ENCODE data around the gene GOLGA6L7.
"Not testable (repeated sequence)": the region's sequence is repeated elsewhere in the genome, so short reads cannot be mapped to it uniquely, and the experiment has no call there.

DNA sequence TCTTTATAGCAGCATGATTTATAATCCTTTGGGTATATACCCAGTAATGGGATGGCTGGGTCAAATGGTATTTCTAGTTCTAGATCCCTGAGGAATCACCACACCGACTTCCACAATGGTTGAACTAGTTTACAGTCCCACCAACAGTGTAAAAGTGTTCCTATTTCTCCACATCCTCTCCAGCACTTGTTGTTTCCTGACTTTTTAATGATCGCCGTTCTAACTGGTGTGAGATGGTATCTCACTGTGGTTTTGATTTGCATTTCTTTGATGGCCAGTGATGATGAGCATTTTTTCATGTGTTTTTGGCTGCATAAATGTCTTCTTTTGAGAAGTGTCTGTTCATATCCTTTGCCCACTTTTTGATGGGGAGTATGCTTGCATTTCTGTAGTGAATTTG is 30.3 kb downstream of the GOLGA6L7 start:
- TF ChIP-seq, protein P1, sequence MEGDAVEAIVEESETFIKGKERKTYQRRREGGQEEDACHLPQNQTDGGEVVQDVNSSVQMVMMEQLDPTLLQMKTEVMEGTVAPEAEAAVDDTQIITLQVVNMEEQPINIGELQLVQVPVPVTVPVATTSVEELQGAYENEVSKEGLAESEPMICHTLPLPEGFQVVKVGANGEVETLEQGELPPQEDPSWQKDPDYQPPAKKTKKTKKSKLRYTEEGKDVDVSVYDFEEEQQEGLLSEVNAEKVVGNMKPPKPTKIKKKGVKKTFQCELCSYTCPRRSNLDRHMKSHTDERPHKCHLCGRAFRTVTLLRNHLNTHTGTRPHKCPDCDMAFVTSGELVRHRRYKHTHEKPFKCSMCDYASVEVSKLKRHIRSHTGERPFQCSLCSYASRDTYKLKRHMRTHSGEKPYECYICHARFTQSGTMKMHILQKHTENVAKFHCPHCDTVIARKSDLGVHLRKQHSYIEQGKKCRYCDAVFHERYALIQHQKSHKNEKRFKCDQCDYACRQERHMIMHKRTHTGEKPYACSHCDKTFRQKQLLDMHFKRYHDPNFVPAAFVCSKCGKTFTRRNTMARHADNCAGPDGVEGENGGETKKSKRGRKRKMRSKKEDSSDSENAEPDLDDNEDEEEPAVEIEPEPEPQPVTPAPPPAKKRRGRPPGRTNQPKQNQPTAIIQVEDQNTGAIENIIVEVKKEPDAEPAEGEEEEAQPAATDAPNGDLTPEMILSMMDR (IDR thresholded peaks at IDR 0.05; ENCODE audit: low read depth, low read length, poor library complexity, severe bottlenecking), result not testable (repeated sequence)
- not testable (repeated sequence) for TF ChIP-seq EZH2phosphoT487 (IDR thresholded peaks at IDR 0.05; ENCODE audit: borderline replicate concordance, low read length)

All from DOHH2 (cell line).